IMR-90 (cell line): ENCODE measurements around the gene MRAP2. TPM values are rescaled to one million over a fixed set of nuclear protein-coding genes. Genes with fewer than 3 reads are reported as not detected.

Source experiments
- ATAC-seq: fragments of 200-7000 bp; cut with Tn5 transposase; 2 replicates; pipeline ENCODE4 v1.9.1; 2020; ENCODE audit warnings: low read depth, mild to moderate bottlenecking, moderate library complexity
- BruUV-seq: library from RNA; stranded (reverse); fragments of 400-500 nt; replicated peaks from 2 replicates; lab custom pipeline; 2021; lab: Mats Ljungman, UMichigan
- CTCF ChIA-PET: fragments of 300-600 bp; formaldehyde crosslinking; extraction: SDS; loops from one replicate; lab custom pipeline; 2021; ENCODE audit warnings: antibody characterized with exemption; lab: Yijun Ruan, JAX
- POLR2A ChIA-PET: fragments of 300-600 bp; sonication (Branson Sonifier 250); formaldehyde crosslinking; loops from one replicate; lab custom pipeline; 2022; ENCODE audit warnings: antibody characterized with exemption; ENCODE audit not compliant: unreplicated experiment; lab: Charles Lee
- DNase-seq: peaks from one replicate; pipeline ENCODE4 v3.0.0; 2013
- H2AFZ ChIP-seq: replicated peaks from 2 replicates; pipeline ENCODE3; 2013; ENCODE audit warnings: low read length, mild to moderate bottlenecking; ENCODE audit not compliant: poor library complexity
- H2AK5ac ChIP-seq: 2 replicates; pipeline ENCODE4 v1.6.1; 2013; ENCODE audit warnings: low read depth, low read length, inconsistent platforms
- H2AK9ac ChIP-seq: replicated peaks from 2 replicates; pipeline ENCODE3; 2013; ENCODE audit warnings: mild to moderate bottlenecking, low read depth, low read length, moderate library complexity; ENCODE audit not compliant: poor library complexity
- H2BK120ac ChIP-seq: 2 replicates; pipeline ENCODE4 v1.6.1; 2013; ENCODE audit warnings: low read depth, low read length, inconsistent platforms
- H2BK15ac ChIP-seq: 3 replicates; pipeline ENCODE4 v1.6.1; 2013; ENCODE audit warnings: low read depth, low read length, inconsistent platforms
- H2BK20ac ChIP-seq: 2 replicates; pipeline ENCODE4 v1.6.1; 2013; ENCODE audit warnings: low read depth, mild to moderate bottlenecking, inconsistent platforms, low read length, moderate library complexity
- H2BK5ac ChIP-seq: 2 replicates; pipeline ENCODE4 v1.6.1; 2013; ENCODE audit warnings: mild to moderate bottlenecking, low read depth, low read length, inconsistent platforms; ENCODE audit not compliant: poor library complexity, severe bottlenecking
- H3K14ac ChIP-seq: replicated peaks from 2 replicates; pipeline ENCODE4 v1.6.1; 2013; ENCODE audit warnings: low read depth, low read length, inconsistent platforms
- H3K18ac ChIP-seq: 2 replicates; pipeline ENCODE4 v1.6.1; 2013; ENCODE audit warnings: low read depth, low read length, control low read depth
- H3K23ac ChIP-seq: 2 replicates; pipeline ENCODE4 v1.6.1; 2013; ENCODE audit warnings: low read depth, low read length, inconsistent platforms
- H3K27ac ChIP-seq: 2 replicates; pipeline ENCODE4 v1.5.1; 2013; ENCODE audit warnings: mild to moderate bottlenecking, control low read depth, low read length; ENCODE audit not compliant: insufficient read depth
- H3K27me3 ChIP-seq: 2 replicates; pipeline ENCODE4 v1.6.1; 2013; ENCODE audit warnings: low read length; ENCODE audit not compliant: control insufficient read depth, insufficient read depth
- H3K36me3 ChIP-seq: 2 replicates; pipeline ENCODE4 v1.6.1; 2013; ENCODE audit warnings: low read length, mixed read lengths; ENCODE audit not compliant: control insufficient read depth, insufficient read depth
- H3K4ac ChIP-seq: 2 replicates; pipeline ENCODE4 v1.6.1; 2013; ENCODE audit warnings: low read depth, low read length, inconsistent platforms
- H3K4me1 ChIP-seq: 2 replicates; pipeline ENCODE4 v1.6.1; 2013; ENCODE audit warnings: low read length, mixed read lengths; ENCODE audit not compliant: control insufficient read depth, insufficient read depth
- H3K4me2 ChIP-seq: 2 replicates; pipeline ENCODE4 v1.6.1; 2013; ENCODE audit warnings: low read depth, mild to moderate bottlenecking, control low read depth, low read length, moderate library complexity
- H3K4me3 ChIP-seq: 2 replicates; pipeline ENCODE4 v1.5.1; 2013; ENCODE audit warnings: low read depth, mild to moderate bottlenecking, control low read depth, low read length, moderate library complexity; ENCODE audit not compliant: insufficient read depth
- H3K56ac ChIP-seq: 2 replicates; pipeline ENCODE4 v1.6.1; 2013; ENCODE audit warnings: low read length, inconsistent platforms; ENCODE audit not compliant: insufficient read depth; ENCODE audit errors: extremely low read depth
- H3K79me1 ChIP-seq, 2 experiments: 2 replicates each; pipeline ENCODE4 v1.6.1; 2013; ENCODE audit warnings: low read length in 2 of 2, inconsistent platforms in 1 of 2, low read depth in 1 of 2
- H3K9ac ChIP-seq: 2 replicates; pipeline ENCODE4 v1.6.1; 2013; ENCODE audit warnings: low read depth, low read length, control low read depth
- H3K9me1 ChIP-seq: 2 replicates; pipeline ENCODE4 v1.6.1; 2013; ENCODE audit warnings: low read length, inconsistent platforms; ENCODE audit not compliant: insufficient read depth
- H3K9me3 ChIP-seq: 2 replicates; pipeline ENCODE4 v1.6.1; 2013; ENCODE audit warnings: low read length; ENCODE audit not compliant: control insufficient read depth, insufficient read depth
- H4K20me1 ChIP-seq: 2 replicates; pipeline ENCODE4 v1.6.1; 2013; ENCODE audit warnings: low read length, inconsistent platforms; ENCODE audit not compliant: insufficient read depth
- H4K5ac ChIP-seq: 2 replicates; pipeline ENCODE4 v1.6.1; 2013; ENCODE audit warnings: mild to moderate bottlenecking, low read depth, low read length, control low read depth
- H4K8ac ChIP-seq, 2 experiments: 2 replicates each; pipeline ENCODE4 v1.6.1; 2013; ENCODE audit warnings: low read depth in 2 of 2, low read length in 2 of 2, control low read depth in 1 of 2, inconsistent platforms in 1 of 2
- H4K91ac ChIP-seq: 2 replicates; pipeline ENCODE4 v1.6.1; 2013; ENCODE audit warnings: low read depth, low read length, inconsistent platforms; ENCODE audit not compliant: insufficient read depth
- BHLHE40 ChIP-seq: fragments of 150-350 bp; IDR thresholded peaks from 2 replicates; pipeline ENCODE4 v1.6.1; 2016; ENCODE audit warnings: mild to moderate bottlenecking, low read depth, low read length
- CEBPB ChIP-seq: IDR thresholded peaks from 2 replicates; pipeline ENCODE4 v1.6.1; 2012; ENCODE audit warnings: low read depth, low read length, improper control_type of control experiment
- CHD1 ChIP-seq: IDR thresholded peaks from 2 replicates; pipeline ENCODE4 v1.6.1; 2012; ENCODE audit warnings: low read depth, low read length, improper control_type of control experiment
- CTCF ChIP-seq: conservative IDR thresholded peaks from 2 replicates; pipeline ENCODE4 v1.5.1; 2012; ENCODE audit warnings: mild to moderate bottlenecking, low read depth, low read length, improper control_type of control experiment
- ELK1 ChIP-seq: fragments of 150-350 bp; IDR thresholded peaks from 2 replicates; pipeline ENCODE4 v1.6.1; 2016; ENCODE audit warnings: low read depth, mild to moderate bottlenecking, low read length, moderate library complexity, borderline replicate concordance
- FOS ChIP-seq: fragments of 150-350 bp; IDR thresholded peaks from 2 replicates; pipeline ENCODE4 v1.6.1; 2016; ENCODE audit warnings: low read depth, low read length
- MAFK ChIP-seq: IDR thresholded peaks from 2 replicates; pipeline ENCODE4 v1.6.1; 2012; ENCODE audit warnings: low read depth, low read length, improper control_type of control experiment
- MAZ ChIP-seq: IDR thresholded peaks from 2 replicates; pipeline ENCODE4 v1.6.1; 2012; ENCODE audit warnings: low read depth, mild to moderate bottlenecking, low read length, improper control_type of control experiment, moderate library complexity, borderline replicate concordance
- MXI1 ChIP-seq: IDR thresholded peaks from 2 replicates; pipeline ENCODE4 v1.6.1; 2012; ENCODE audit warnings: low read depth, mild to moderate bottlenecking, low read length, moderate library complexity, borderline replicate concordance
- NFE2L2 ChIP-seq: fragments of 150-350 bp; IDR thresholded peaks from 2 replicates; pipeline ENCODE4 v1.6.1; 2016; ENCODE audit warnings: low read depth, mild to moderate bottlenecking, low read length
- POLR2A ChIP-seq: IDR thresholded peaks from 2 replicates; pipeline ENCODE4 v1.6.1; 2012; ENCODE audit warnings: mild to moderate bottlenecking, low read depth, low read length
- RAD21 ChIP-seq: IDR thresholded peaks from 2 replicates; pipeline ENCODE4 v1.6.1; 2012; ENCODE audit warnings: low read length, improper control_type of control experiment
- RCOR1 ChIP-seq: IDR thresholded peaks from 2 replicates; pipeline ENCODE4 v1.6.1; 2012; ENCODE audit warnings: mild to moderate bottlenecking, low read length, improper control_type of control experiment; ENCODE audit not compliant: insufficient replicate concordance
- RFX5 ChIP-seq: IDR thresholded peaks from 2 replicates; pipeline ENCODE4 v1.8.0; 2012; ENCODE audit warnings: low read depth, mild to moderate bottlenecking, low read length, moderate library complexity
- SMC3 ChIP-seq: fragments of 150-350 bp; IDR thresholded peaks from 2 replicates; pipeline ENCODE4 v1.6.1; 2016; ENCODE audit warnings: low read depth, mild to moderate bottlenecking, antibody characterized with exemption, low read length, moderate library complexity
- USF2 ChIP-seq: fragments of 150-350 bp; IDR thresholded peaks from 2 replicates; pipeline ENCODE4 v1.6.1; 2017; ENCODE audit warnings: mild to moderate bottlenecking, antibody characterized with exemption, low read length, low read depth
- WGBS, 2 experiments: methylation state at CpG; one replicate each; pipeline versions ENCODE4 v1.1.5 to v1.1.7; 2013; ENCODE audit warnings: missing lambda C conversion rate in 2 of 2; ENCODE audit not compliant: insufficient read length in 1 of 2; ENCODE audit errors: extremely low coverage in 2 of 2; 5-methylcytosine and 5-hydroxymethylcytosine counted together
- dilution Hi-C: fragments of 300-500 bp; cut with HindIII; formaldehyde crosslinking; loops from one replicate; pipeline ENCODE4 v1.14.3; 2018; ENCODE audit warnings: low sequenced_read_pairs; ENCODE audit not compliant: unreplicated experiment
- in situ Hi-C: fragments of 300-500 bp; cut with MboI; formaldehyde crosslinking; loops from 3 replicates; pipeline ENCODE4 v1.14.3; 2019; ENCODE audit warnings: low sequenced_read_pairs, inconsistent platforms, mixed read lengths
- intact Hi-C: fragments of 100-400 bp; cut with micrococcal nuclease; formaldehyde crosslinking; loops from 2 replicates; pipeline ENCODE4 v1.10.0; 2022
- polyA plus RNA-seq, 3 experiments: library from polyadenylated mRNA; depleted of rRNA; stranded (reverse); fragments of >200 nt; gene quantifications; 2 replicates each; pipeline ENCODE4 v1.2.3, GENCODE V29; 2012; ENCODE audit warnings: low replicate concordance in 1 of 3
- total RNA-seq: library from RNA; depleted of rRNA; stranded (reverse); fragments of >200 nt; gene quantifications from 2 replicates; pipeline ENCODE4 v1.2.3, GENCODE V29; 2012

The MRAP2 gene
- total and polyA plus RNA-seq, 2 of the 4 experiments (the other 2 are of a cell fraction): 0.03 TPM; not detected in 1

- Histone ChIP-seq H4K20me1 (no peaks in the 10 kb centered on the region), H3K56ac (no peak overlapping the region), H2BK15ac (no peak overlapping the region), H3K9me1 (no peaks in the 10 kb centered on the region), H2AFZ (no peak overlapping the region), H2AK5ac (no peak overlapping the region), H3K4me2 (no peak overlapping the region), H3K18ac (no peak overlapping the region), H2BK5ac (no peak overlapping the region), H3K4me1 (no peaks in the 10 kb centered on the region), H4K5ac (no peak overlapping the region), H3K4ac (no peak overlapping the region), H2BK20ac (no peak overlapping the region), H3K9ac (no peak overlapping the region), H3K4me3 (no peak overlapping the region), H4K8ac (no peak overlapping the region), H4K91ac (no peak overlapping the region), H3K79me1 (no peaks in the 10 kb centered on the region), H3K36me3 (no peaks in the 10 kb centered on the region), H3K14ac (no peak overlapping the region), H3K9me3 (no peaks in the 10 kb centered on the region), H3K27ac (no peak overlapping the region), H3K23ac (no peak overlapping the region), H2BK120ac (no peak overlapping the region), H3K27me3 (no peaks in the 10 kb centered on the region), H2AK9ac (no peak overlapping the region)
- in situ Hi-C loops (no loop called here), dilution Hi-C loops (no loop called here), intact Hi-C loops (no loop called here)
- CTCF ChIA-PET: interaction anchor here (0.5 to 1.2 kb wide), 2 partner anchors 12 to 138 kb away, joined by 3 to 6 read pairs; no protein-coding TSS in a partner anchor
- no TSS peak for BruUV-seq
- POLR2A ChIA-PET: no interaction called here
- 20% methylated on average over 2 of the region's 11 CpGs; no CpG with 5 or more reads in 1 of the 2 experiments for WGBS, 2 experiments
- ATAC-seq (no peak; the same call in 1 of the 2 replicates), DNase-seq (no peak)
- TF ChIP-seq NFE2L2: no peak
- no peak for TF ChIP-seq CEBPB
- TF ChIP-seq USF2: no peak
- TF ChIP-seq POLR2A: no peak
- TF ChIP-seq BHLHE40: no peak
- no peak for TF ChIP-seq RCOR1
- TF ChIP-seq MAFK: no peak
- no peak for TF ChIP-seq CTCF
- no peak for TF ChIP-seq MXI1
- TF ChIP-seq FOS: no peak
- no peak for TF ChIP-seq RAD21
- TF ChIP-seq MAZ: no peak
- no peak for TF ChIP-seq RFX5
- TF ChIP-seq ELK1: no peak
- no peak for TF ChIP-seq SMC3
- no peak for TF ChIP-seq CHD1
These were observed 49.2 kb downstream of the MRAP2 start for GRCh38 chr6:84082689-84083265.
